NCI-H1417 treated with DMSO at 0.1 percent for 48 hours (cell line): ENCODE results near the gene GALNS.
"Not testable (repeated sequence)": the region's sequence is repeated elsewhere in the genome, so short reads cannot be mapped to it uniquely, and the experiment has no call there.

ENCODE experiments used
- DNase-seq: peaks from one replicate; lab custom pipeline; 2025; lab: John Stamatoyannopoulos, UW

The GALNS gene

DNA sequence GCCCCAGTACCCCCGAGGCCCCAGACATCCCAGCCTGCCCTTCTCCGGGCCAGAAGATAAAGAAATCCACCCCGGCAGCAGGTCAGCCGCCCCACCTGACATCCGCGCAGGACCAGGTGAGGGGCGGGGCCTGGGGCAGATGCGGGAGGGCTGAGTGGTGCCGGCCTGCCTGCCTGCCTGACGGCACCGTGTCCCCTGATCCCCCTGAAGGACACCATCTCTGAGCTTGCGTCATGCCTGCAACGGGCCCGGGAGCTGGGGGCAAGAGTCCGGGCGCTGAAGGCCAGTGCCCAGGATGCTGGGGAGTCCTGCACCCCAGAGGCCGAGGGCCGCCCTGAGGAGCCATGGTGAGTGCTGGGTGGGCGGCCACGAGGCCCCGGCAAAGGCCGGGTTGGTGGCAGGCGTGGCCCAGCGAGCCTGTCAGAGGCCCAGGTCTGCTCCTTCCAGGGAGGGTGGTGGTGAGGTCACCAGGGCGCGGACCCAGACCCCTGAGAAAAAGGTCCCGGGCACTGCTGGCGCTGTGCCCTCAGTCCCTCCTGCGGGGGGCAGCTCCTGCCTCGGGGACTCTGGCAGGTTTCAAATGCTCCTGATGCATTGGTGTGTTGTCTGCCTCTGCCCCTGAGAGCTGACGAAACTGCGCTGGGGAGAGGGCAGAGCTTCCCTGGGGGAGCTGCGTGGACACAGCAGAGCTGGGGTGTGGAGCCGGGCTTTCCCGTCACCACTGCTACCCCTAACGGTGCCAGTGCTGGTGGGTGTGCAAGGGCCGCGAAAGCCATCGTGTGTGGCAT is 52.0 kb downstream of the GALNS start:
- no peak for DNase-seq

DNA sequence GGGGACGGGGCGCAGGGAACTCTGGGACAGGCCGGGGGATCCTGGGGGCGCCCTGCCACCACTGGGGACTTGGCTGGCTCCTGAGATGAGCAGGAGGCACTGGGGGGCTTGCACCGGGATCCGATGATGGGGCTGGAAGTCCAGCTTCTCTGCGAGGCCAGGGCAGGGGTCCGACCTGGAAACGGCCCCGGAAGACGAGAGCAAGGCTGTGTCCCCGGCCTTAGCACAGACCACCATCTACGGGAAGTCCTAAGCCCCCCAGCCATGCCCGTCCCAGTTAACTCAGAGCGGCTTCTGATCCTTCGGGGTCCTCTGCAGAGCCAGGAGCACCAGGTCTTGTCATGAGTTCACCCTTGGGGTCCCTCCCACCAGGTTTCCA is 52.6 kb downstream of the GALNS start:
- no peak for DNase-seq

DNA sequence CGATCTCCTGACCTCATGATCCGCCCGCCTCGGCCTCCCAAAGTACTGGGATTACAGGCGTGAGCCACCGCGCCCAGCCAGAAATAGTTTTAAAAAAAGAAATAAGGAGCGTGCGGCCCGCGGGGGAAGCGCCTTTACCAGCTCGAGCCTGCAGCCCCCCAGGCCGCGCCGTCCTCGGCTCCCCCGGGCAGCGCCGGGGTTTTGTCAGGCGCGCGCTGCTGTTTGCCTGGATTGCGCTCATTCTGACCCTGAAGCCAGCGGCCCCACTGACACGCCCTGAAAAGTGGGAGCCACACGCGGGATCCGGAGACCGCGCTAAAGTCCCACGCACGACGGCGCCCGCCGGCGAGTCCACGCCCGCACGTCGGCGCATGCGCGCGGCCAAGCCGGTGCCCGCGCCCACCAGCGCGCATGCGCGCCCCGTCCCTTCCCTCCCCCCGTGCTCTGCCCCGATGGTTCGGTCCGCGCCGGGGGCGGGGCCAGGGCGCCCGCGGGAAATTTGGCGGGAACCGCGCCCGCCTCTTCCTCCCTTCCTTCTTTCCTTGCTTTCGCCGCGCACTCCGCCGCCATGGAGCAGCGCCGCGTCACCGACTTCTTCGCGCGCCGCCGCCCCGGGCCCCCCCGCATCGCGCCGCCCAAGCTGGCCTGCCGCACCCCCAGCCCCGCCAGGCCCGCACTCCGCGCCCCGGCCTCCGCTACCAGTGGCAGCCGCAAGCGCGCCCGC is 53.3 kb downstream of the GALNS start, which contains the start of gene CDT1:
TSS of gene CDT1 (plus strand) at position 526 of the 724 bp plus-strand sequence. CDS start at position 569, 43 bp downstream.
- DNase-seq, result peak; percentile 37

DNA sequence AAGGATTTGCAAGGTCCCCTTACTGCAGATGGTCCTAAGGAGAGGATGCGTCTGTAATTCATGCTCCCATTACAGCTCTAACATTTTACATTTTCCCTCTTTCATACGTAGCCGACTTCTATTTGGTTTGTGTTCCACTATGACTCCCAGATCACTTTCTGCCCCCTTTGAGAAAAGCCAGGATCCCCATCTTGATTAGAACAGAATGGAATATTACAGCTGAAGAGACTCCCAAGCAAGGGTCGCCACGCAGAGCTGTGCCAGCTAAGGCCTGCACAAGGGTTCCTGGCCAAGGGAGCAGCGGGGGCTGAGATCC is 56.5 kb downstream of the GALNS start:
- no peak for DNase-seq

DNA sequence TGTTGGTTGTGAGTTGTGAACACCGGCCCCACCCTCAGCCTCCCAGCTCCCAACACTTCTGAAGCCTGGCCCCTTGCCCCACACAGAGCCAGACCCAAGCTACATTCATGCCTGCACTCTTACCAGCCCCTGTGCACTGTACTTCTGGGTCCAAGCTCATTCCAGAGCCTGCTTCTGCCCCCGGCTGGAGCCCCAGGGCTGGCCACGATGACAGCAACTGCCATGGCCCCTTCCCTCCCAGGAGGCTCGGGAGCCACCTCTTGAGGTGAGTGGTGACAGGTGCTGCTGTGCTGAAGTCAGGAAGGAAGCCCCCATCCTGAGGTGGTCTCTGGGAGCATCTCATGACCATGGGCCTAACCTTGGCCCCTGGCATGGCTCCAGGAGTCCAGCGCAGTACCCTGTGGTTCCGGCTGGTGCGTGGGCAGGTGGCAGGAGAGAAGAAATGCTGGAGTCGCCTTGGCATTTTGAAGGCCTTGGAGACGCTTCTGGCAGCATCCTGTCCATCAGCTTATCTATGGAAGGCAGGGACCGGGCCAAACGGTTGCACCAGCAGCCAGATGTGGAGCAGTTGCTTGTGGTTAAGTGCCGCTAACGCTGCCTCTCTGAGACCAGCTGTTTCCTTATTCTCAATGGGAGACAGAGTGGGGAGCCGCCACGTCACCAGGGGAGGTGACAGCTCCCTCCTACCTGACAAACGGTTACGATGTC is 57.0 kb downstream of the GALNS start:
- no peak for DNase-seq

DNA sequence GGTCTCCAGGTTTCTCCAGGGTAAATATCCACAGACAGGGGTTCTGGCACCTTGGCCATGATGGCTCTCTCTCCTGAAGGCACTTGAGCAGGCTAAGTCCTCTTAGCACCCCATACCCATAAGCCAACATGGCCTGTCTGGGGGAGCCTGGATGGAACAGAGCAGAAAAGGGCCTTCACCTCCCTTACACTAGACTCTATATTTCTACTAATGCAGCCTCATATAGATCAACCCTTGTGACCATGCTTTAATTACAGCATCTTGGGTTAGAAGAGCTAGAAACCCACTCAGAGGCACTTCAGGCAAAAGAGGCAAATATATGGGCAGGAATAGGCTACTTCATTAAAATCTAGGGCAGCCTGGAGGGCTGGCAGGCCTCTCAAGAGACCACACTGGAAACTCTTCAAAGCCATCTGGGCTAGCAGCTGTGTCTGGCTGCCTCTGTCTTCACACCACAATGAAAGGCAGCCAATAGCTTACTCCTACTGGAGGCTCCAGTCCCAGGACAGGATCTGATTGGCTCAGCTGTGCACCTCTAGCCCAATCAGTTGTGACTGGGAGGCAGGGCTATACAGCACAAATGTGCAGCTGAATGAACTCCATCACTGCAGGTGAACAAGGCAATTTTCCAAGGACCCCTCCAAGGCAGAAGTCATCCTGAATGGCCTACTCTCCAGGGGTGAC is 57.8 kb downstream of the GALNS start:
- DNase-seq, result no peak

DNA sequence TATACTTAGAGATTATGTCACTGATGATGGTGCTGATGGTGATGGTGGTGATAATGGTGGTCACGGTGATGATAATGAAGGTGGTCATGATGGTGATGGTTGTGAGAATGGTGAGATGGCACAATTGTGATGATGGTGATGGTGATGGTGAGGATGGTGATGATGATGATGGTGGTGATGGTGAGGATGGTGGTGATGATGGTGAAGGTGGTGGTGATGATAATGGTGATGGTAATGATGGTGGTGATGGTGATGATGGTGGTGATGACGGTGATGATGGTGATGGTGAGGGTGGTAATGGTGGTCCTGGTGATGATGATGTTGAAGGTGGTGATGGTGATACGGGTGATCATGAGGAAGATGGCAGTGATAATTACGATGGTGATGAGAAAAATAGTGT is 58.7 kb downstream of the GALNS start:
- no peak for DNase-seq

DNA sequence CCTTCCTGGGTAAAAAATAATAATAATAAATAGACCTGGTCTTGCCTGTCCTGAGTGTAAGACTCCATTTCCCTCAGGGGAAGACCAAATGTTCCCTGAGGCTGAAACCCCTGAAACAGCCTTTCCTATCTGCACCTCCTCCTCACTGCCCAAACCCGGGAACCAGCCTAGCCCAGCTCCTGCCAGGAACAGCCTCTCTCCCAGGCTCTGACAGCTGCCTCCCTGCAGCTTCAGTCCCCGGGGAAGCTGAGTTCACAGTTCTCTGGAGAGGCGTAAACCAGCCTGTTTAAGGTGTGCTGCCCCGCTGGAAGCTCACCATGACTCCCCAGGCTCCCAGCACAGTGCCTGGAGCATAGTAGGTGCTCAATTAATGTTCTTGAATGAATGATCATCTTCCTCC is 60.5 kb downstream of the GALNS start:
- no peak for DNase-seq

DNA sequence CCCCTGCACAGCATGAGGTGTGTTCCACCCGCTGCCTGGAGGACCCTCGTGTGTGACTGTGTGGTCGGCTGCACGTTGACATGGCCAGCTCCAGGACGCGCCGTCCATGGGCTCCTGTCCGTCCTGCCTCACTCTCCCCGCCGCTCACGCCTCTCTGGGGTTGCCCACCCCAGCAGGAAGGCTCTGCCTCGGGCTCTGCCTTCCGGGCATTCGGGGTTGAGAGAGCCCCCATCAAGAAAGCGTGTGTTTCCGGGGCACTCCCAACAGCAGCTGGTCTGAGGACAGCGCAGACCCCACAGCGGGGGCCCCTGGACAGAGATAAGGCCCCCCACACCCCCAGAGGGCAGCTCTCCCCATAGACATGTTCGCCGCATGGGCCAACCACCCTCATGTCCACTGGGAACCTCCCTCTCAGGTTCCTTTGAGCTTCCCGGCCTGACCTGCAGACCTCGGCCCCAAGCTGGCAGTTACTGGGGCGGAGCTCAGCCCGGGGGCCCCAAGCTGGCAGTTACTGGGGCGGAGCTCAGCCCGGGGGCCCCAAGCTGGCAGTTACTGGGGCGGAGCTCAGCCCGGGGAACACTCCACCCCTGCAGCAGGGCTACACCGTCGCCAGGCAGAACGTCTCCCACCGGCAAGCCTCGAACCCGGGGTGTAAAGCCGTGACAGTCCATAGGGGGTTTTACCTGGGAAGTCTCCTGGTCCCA is 63.3 kb downstream of the GALNS start:
- DNase-seq, result no peak

DNA sequence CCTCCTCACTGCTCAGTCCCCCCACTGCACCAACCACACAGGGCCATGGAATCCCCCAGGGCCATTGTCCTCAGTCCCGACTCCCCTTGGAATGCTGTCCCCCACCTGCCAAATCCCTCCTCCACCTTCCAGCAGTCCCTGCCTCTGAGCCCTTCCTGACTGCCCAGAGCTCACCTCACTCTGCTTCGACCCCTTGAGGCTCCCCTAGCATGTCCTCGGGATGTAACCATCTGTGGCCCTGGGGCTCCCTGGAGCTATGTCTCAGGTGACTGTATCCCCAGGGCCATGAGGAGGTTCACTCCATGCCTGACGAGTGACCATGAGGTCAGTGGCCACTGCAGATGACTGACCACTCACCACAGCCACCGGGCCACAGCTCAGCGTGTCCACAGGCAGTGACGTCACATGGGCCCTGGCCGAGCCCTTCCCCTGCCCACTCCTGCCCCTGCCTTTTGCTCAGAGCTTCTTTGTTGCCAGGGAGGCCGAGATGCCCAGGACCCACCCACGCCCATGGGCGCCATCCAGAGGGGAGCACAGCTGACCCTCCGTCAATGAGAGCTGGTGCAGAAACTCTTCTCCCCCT is 64.0 kb downstream of the GALNS start:
- DNase-seq, result no peak

DNA sequence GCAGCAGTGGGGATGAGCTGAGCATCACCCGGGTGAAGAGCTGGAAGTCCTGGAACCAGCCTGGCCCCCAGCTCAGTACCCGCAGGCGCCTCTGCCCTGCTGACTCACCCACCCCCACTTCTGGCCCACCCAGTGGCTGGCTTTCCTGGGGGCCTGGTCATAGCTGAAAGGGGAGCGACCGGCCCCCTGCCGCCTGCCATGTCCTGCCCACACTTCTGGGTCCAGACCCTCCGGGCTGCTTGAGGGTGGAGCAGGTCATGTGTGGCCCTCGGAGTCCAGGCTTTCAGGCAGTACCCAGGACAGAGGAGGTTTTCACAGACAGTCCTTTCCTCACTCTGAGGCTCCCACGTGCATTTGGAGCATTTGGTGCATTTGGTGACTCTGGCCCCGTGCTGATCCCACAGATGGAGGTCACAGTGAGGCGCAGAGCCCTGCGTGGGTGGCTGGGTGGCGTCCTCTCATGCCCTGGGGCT is 64.6 kb downstream of the GALNS start:
- no peak for DNase-seq

DNA sequence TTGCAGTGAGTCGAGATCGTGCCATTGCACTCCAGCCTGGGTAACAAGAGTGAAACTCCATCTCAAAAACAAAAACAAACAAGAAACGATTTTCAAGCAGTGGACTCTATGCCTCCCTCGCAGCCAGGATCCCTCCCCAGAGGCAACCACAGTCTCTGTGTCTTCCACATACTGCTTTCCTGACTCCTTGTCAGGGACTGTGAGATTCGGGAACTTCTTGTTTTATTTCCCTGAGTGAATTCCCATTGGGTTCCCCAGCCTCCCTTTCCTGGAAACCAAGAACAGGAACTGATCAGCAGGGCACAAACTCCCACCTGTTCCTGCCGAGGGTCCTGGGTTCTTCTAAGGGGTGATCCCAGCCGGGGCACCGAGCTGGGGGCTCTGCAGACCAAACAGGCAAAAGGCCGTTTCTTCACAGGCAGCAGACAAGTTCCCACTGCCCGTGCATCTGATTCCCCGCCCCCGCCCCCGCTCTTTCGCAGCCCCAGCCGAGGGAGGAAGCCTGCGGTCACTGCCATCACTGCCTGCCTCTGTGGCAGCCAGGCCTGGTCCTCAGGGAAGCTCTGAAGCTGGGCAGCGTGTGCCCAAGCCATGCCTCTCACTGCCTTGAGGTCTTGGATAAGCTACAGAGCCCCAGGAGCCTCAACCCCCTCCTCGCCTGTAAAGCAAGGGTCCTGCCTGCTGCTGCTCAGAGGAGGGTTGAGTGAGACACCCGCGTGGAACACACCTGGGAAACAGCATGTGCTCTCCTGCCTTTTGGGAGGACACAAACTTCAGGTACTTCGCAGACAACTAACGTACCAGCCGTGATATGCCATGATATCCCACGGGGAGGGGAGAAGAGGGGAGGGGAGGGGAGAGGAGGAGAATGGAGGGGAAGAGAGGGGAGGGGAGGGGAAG is 66.2 kb downstream of the GALNS start:
- DNase-seq, result no peak

DNA sequence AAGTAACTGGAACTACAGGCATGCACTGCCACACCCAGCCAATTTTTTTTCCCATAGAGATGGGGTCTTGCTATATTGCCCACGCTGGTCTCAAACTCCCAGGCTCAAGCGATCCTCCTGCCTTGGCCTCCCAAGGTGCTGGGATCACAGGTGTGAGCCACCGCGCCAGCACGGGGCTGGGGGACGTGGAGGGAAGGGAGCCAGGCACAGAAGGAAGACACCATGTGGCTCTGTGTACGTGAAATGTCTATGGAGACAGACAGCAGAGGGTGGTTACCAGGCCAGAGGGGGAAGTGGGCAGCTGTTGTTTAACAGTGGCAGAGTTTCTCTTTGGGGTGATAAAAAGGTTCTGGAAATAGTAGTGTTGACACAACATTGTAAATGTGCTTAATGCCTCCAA is 67.2 kb downstream of the GALNS start:
- DNase-seq, result no peak

DNA sequence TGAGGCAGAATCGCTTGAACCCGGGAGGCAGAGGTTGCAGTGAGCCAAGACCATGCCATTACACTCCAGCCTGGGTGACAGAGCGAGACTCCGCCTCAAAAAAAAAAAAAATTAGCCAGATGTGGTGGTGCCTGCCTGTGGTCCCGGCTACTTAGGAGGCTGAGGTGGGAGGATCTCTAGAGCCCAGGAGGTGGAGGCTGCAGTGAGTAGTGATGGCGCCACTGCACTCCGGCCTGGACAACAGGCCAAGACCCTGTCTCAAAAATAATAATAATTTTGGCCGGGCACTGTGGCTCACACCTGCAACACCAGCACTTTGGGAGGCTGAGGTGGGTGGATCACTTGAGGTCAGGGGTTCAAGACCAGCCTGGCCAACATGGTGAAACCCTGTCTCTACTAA is 68.0 kb downstream of the GALNS start:
- not testable (repeated sequence) for DNase-seq

DNA sequence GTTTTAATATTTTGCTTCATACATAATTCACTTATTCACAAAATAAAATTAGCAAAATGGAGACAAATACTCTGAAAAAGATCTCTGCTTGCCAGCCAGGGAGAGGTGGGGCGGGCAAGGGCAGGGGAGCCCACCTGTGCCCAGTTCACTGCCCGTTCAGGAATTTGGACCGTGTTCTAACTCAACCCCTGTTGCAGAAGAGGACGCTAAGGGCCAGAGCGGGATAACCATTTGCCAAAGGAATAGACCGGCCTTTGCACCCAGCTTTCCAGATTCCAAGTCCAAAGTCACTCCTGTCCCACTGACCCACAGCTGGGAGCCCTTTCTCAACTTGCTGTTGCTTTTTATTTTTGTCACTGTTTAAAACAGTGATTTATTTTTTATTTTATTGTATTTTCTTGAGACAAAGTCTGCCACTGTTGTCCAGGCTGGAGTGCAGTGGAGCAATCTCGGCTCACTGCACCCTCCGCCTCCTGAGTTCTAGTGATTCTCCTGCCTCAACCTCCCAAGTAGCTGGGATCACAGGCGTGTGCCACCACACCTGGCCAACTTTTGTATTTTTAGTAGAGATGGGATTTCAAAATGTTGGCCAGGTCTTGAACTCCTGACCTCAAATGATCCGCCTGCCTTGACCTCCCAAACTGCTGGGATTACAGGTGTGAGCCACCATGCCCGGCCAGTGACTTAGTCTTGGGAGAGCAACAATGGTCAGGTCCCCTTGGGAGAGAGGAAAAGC is 69.0 kb downstream of the GALNS start:
- no peak for DNase-seq

DNA sequence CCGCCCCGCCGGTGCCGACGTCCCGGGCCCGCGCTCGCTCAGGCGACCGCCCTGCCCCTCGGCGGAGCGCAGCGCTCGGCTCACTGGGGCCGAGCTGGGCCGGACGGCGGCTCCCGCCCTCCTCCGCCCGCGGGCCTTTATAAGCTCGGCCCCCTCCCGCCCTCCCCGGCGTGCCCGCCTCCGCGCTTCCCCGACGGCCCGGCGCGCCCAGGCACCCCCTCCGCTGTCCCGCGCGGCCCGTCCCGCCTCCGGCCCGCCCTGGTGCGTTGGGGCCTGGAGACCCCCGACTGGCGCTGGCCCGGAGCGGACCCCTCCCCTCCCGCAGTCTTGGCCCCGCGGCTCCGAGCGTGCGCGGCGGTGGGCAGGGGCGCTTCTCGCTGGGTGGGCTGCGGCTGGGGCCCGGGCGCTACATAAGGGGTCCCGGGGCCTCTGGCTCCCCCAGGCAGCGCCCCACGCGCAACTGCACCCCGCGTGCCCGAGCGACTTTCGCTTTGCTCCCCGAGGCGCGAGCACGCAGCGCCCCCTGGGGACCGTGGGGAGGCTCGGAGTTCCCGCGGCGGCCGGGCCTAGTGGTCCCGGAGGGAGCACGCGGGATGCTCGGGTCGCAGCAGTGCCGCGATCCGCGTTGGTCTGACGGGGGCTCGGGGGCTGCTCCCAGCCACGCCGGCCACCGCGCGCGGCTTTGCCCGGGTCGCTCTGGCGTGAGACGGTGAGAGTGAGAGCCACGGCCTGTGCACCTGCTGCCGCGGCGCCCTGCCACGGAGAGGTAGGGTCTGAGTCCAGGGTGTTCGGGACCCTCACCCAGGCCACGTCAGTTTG is 71.4 kb downstream of the GALNS start, which contains the start of gene PIEZO1:
TSS of gene PIEZO1 (minus strand) at position 115 of the 819 bp plus-strand sequence. CDS start 256 bp downstream, outside the sequence.
- no peak for DNase-seq

DNA sequence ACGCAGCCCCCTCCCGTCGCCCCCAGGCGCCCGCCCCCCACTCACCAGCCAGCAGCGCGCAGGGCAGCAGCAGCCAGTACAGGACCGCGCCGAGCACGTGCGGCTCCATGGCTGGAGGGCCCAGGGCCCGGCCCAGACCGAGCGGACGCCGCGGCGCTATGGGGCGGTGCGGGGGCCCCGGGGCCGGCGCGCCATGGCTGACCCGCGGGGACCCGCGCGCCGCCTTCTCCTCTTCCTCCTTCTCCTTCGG is 72.0 kb downstream of the GALNS start:
- no peak for DNase-seq

DNA sequence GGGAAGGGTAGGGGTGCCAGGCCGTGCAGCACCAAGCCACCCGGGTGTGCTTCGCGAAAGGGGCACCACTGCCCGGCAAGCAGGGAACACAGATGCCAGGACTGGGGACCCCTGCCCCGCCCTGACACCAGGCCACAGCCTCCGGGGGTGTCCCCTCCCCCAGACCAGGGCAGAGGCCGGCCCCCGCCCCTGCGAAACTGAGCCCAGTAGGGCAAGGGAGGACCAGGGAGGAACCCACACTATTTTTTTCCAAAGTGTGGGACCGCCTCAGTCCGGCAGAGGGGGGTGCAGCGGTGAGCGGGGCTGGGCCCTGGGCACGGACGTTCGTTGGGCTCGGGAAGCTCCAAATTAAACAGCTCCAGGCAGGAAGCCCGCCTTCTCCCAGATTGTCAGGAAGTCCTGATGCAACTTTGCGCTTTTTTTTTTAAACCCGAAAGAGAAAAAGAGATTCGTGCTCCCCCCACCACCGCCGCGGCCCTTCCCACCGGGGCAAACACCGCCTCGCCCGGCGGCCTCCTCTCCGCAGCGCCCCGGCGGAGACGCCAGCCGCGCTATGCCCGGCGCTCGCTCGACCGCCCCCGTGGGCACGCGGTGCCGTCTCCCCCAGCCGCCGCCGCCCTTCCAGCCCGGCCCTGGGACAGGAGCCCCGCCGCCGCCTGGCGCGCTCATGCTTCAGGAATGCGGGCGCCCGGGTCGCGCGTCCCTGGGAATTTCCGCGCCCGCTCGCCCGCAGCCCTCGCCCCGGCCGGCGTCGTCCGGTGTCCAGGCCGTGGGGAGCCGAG is 72.5 kb downstream of the GALNS start:
- no peak for DNase-seq
